GM21825 (cell line): ENCODE data around the gene CHMP6.

Experiments used
- ATAC-seq: cut with Tn5 transposase; IDR thresholded peaks from one replicate; pipeline ENCODE4 v1.9.1; 2021; ENCODE audit warnings: mild to moderate bottlenecking, moderate library complexity; ENCODE audit not compliant: unreplicated experiment

The CHMP6 gene

DNA sequence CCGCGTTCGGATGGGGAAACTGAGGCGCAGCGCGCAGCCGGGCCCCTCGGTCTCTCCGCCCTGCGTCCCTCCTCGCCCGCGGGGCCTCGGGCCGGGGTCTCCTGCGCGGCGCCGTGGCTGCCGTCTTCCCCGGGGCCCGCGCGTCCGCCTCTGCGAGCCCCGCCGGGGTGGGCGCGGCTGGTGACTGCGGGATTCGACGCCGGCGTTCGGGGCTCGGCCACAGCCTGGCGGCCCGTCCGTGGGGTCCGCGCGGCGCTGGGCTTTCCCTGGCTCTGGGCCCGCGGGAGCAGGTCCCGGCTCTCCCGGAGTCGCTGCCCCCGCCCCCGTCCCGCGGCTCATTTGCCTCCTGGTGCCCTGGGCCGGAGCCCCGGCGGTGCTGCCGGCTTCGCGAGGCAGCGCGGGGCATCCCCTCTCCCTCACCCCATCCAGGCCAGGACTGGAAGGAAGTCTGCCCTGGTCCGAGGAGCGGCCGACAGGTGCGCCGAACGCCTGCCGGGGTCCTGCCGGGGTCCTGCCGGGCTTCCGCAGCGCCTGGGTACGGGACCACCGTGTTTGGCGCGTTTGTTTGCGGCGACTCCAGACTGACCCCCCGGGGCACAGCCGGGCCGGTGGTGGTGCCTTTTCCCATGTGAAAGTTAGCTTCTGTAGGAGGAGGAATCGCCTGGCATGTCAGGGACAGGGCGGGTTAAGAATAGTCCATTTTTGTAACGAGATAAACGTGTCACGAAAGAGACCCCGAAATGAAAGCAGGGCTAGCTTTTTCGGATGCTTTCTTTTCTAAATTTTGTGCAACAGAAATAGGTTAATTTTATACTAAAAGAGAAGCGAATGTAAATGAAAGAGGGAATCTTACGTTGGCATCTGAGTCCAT lies 671 bp downstream of the CHMP6 start:
- ATAC-seq: peak; percentile 14

DNA sequence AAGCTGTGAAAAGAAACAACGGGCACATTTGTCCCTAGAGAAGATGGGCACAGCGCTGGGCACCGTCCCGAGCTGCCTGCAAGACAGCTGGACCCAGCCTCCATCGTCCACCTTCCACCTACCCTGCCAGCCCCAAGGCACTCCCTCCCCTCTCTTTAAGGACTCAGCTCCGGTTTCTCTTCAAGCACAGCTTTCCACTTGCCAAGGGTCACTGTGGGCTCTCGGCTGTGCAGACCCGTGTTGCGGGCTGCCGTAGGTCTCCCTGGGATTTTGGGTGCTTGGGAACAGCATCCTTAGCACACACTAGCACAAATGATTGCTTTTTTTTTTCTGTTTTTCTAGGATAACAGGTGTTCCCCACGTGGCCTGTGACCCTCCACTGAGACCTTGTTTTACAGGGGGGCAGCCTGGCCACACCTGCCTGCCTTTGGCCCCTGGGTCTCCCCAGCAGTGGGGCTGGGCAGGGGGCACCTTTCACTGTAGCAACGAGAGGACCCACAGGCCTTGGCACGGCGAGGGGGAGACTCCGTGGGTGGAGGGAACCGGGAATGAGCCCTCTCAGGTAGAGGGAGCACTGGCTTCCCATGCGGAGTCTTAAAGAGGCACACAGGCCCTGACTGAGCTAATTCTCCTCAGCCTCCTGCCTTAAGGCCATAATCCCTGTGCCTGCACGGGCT lies 1.4 kb downstream of the CHMP6 start:
- no peak for ATAC-seq

DNA sequence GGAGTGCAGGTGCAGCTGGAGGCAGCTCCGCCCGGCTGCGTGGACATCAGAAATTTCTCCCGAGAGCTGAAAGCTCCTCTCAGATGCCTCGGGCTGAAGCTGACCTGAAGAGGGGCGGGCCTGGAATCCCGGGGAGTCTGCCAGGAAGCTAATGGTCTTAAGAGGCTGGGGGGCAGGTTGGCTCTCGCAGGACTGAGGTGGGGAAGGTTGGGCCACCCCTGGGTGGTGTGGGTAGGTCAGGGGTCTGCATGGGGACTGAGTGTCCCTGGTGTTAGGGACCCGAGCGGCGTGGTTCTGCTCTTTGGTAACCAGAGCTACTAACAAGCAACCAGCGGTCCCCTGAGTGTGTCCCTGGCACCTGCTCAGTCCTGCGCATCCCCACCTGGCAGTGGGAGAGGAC lies 3.5 kb downstream of the CHMP6 start:
- ATAC-seq: no peak

DNA sequence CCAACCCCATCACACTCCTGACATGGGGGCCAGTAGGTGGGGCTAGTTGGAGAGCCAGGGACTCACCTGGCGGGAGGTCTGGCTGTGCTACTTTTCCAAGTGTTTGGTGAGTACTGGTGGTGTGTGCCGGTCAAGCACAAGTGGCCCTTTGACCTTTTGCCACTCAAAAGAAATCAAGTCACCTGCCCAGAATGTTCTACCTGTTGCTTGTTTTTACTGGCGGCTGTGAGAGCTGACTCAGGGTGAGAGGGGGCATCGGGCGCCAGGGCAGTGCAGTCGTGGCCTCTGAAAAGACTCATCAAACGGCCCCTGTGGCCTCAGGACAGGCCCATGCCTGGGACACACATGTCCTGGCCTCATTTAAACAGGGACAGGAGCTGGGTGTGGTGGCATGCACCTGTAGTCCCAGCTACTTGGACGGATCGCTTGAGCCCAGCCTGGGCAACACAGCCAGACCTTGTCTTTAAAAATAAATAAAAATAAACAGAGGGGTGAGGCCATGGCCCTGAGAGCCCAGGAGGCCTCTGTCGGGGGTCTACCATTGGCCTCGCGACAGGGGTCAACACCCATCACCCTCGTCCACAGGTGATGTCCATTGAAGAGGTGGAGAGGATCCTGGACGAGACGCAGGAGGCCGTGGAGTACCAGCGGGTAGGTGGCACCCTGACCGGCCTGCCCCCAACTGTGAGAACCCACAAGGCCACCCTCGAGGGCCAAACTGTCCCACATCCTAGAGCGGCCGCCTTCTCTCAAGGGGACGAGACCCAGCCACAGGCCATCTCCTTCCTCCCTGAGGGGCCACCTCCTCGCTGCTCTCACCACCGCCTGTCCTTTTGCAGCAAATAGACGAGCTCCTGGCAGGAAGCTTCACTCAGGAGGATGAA lies 5.0 kb downstream of the CHMP6 start:
- ATAC-seq: no peak

DNA sequence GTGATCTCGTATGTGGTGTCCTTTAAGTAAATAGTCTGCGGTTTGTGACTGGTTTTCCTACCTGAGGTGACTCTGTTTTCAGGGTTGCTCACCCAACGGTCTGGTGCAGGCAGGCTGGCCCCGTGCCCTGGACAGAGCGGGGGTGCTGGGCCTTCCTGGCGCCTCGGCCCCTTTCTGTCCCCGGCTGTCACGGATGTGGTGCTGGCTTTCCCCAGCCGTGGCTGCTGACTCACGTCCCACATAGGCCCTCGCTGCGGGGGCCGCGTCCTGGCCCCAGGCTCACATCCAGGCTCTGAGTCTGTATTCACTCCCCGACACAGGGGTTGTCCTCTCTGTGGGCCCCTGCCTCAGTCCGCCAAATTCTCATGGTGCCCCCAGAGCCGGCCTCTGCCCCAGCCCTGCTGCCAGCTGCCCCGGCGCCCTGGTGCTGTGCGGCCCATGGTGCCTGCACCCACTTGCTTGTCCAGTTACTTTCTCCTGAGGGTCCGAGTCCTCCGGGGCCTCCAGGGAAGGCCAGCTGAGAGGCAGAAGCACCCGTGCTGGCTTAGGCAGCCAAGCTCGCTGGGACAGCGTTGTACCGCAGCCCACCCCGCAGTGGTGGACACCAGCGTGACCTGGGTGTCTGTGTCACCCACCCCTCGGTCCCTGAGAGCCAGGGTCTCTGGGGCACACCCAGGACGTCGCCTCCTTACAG lies 5.9 kb downstream of the CHMP6 start:
- ATAC-seq: no peak

DNA sequence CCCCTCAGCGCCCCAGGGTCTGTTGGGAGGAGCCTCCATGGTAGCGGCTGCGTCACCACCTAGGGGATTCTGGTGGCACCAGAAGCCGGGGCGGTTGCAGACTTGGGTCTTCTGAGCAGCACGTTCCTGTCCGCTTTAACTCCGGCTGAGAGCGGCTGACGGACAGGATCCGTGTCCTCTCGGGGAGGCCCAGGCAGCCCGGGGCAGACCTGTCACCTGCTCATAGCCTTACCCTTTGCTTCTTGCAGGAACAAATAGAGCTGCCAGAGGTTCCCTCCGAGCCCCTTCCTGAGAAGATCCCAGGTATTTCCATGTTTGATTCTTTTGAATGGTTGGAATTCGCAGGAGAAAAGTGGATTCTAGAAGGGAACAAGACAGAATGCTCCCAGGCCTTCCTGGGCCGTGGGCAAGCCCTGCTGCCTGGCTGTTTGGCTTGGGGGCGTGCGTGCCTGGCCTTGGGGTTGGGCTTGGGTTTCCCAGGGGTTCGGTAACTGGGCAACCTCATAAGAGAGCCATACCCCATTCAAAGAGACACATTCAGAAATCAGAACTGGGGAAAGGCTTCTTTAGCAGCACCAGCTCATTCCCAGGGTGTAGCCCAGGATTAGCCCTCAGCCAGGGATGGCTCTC lies 6.6 kb downstream of the CHMP6 start:
- no peak for ATAC-seq

DNA sequence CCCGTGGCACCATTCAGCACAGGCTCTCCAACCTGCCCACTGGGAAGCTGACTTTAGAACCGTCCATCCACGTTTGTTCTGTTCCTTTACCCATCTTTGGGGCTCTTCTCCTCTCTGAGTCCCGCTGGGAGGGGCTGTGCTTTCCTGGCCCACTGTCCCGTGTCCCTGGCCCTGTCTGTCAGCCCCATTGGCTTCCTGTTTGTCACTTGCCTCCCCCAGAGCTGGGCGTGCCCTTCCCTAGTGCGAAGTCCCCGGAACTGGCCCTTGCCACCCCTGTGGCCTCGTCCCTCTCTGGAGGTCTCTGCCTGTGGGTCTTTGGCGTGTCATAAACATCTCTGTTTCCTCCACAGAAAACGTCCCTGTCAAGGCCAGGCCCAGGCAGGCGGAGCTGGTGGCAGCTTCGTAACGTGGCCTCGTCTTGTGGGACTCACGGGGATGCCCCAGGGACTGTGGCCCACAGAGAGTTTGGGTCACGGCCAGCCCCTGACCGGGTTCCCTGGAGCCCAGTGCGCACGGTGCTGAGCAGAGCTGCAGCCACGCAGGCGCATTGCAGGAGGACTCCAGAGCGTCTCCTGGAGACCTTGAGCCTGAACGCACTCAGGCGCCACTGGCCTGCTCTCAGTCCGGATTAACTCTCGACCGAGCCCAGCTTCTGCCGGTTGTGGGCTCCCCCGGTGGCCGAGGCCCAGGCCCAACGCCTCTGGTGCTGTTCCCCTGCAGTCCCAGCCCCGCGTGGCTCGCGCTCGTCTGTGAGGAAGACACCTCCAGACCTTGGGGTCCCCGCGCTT lies 7.3 kb downstream of the CHMP6 start:
- no peak for ATAC-seq

DNA sequence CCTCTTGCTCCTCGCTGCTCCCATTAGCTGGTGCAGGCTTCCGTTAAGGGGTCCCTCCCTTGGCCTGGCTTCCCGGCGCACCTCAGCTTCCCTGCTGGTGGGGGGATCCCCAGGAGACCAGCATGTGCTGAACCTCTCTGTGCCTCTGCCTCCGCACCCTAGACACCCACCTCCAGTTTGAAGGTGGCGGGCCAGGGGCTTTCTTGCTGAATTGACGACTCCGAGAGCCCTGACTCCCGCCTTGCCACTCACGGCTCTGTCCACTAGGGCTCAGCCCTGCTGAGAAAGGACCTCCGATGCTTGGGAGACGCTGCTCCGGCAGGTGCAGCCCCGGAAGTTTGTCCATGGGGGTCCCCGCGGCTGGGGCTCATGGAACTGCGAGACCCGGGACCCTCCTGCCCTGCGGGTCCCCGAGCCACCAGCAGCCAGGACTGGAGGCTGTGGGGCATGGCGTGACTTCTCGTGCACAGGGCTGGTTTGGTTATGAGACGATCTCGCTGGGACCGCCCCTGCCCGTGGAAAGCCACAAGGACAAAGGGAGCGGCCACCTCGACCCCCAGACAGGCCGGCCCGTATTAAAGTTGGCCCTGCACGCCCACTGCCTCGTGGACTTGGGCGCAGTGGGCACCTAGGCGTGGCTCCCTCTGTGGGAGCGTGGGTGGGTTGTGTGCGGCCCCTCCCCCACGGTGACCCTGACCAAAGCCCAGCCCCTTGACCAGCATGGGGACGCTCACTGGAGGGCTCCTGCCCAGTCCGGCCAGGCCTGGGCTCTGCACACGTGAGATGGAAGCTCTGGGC lies 8.1 kb downstream of the CHMP6 start:
- ATAC-seq: no peak

DNA sequence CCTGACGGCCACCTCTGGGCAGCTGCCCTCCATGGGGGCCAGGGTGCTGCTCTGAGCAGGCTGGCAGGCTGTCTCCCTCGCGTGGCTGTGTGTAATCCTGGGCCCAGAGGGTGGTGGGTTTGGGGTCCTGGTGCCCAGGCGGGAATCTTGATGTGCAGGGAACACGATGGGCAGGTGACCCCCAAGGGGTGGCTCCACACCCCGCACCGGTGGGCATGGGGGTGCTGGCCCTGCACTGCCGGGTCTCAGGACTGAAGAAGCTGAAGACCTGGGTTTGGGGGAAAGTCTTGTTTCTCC lies 8.6 kb downstream of the CHMP6 start:
- no peak for ATAC-seq

DNA sequence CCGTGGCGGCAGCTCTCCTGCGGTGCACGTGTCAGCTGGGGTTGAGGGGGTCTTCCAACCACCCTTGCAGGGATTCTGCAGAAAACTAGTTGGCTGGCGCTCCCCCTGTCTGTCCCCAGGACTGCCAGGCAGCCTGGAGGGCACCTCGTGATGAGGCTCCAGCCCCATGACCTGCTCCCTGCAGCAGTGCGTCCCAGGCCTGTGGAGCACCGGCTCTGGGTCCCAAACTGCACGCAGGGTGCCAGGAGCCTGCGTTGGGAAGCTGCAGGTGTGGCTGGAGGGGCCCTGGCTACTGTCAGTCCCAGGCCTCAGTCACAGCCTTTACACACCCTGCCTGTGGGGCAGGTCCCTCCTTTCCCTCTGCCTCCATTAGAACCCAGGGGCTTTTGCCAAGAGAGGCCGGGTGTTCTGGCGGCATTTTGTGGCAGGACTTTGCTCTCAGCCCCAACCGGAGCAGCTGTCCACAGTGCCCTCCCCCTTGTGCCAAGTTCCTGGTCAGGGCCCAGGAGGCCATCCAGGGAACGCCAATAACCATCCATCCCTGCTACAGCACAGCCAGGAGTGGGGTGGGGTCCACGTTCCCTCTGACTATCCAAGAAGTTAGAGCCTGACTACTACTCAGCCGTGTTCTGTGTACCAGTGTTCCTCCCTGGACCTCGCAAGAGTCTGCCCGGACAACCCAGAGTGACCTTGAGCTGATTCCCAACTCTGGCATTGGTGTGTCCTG lies 9.2 kb downstream of the CHMP6 start:
- no peak for ATAC-seq

DNA sequence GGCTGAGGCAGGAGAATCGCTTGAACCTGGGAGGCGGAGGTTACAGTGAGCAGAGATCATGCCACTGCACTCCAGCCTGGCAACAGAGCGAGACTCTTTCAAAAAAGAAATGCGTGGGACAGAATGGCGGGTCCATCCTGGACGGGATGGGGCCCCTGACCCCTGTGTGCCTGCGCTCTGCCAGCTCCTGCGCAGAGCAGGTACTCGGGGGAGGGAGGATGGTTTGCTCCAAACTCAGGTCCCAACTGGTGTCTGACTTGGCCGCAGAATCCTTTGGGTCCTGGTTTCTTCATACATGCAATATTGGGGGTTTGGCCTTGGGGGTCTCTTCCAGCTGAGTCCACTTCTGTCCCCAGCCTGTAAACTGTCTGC lies 10.4 kb downstream of the CHMP6 start:
- no peak for ATAC-seq

DNA sequence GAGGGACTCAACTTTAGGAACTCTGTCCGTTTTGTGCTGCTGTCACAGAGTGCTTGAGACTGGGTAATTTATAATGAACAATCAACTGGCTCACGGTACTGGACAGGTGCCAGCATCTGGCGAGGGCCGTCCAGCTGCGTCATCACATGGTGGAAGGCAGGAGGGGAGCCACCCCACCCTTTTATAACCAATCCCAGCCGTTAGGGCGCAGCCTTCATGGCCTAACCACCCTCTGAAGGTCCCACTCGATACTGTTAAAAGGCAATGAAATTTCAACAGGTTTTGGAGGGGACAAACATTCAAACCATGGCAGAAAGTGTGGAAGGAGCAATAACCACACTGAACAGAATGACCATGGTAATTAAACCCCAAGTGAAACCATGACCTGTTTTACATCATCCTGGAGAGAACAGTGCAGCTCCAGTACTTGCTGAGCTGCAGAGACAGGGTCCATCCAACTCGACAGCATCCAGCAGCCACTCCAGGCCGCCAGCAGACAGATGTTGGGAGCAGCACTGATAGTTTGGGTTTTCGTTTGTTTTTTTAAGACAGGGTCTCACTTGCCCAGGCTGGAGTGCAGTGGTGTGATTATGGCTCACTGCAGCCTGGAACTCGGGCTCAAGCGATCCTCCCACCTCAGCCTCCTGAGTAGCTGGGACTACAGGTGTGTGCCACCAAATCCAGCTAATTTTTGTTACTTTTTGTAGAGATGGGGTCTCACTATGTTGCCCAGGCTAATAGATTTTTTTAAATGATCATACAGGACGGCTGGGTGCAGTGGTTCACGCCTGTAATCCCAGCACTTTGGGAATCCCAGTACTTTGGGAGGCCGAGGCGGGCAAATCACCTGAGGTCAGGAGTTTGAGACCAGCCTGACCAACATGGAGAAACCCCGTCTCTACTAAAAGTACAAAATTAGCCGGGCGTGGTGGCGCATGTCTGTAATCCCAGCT lies 11.0 kb downstream of the CHMP6 start:
- ATAC-seq: no peak

DNA sequence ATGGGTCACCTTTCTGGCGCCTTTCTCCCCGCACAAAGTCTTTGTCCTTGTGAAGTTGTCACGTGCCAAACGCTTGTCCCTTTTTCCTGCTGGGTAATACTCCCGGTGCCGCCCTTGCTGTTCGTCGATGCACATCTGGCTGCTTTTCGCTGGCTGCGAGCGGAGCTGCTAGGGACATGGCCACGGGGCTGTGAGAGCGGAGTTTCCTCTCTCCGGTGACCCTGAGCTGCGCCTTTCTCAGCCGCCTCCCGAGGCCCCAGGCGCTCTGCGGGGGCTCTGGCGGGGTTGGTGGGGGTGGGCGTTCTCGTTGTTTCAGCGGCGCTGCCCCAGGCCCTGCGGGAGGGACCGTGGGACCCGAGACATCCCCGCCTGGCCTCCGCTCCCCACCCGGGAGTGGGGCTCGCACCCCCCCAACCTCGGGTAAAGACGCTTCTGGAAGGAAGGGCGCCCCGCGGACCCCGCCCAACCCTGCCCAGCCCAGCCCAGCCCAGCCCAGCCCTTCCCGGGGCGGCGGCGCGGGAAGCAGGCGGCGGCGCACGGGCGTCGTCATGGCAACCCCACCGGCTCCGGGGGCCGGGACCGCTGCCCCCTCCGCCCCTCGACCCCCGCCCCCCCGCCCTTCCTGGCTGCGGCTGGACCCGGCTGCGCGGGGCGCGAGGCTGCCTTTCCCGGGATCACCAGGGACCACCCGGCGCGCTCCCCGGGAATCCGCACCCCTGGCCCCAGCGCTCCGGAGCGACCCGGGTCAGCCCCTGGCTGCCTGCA lies 12.3 kb downstream of the CHMP6 start:
- ATAC-seq: no peak

DNA sequence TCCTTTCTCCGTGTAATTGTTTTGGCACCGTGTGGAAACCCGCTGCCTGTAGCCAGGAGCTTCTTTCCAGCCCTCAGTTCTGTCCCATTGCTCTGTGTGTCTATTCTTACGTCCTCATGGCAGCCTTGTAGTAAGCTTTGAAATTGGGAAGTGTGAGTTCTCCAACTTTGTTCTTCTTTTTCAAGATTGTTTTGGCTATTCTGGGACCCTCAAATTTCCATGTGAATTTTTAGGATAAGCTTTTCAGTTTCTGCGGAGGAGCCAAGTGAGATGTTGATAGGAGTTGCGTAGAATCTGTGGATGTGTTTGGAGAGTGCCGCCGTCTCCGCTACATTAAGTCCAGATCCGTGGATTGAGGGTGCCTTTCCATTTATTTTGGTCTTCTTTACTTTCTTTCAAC lies 15.2 kb downstream of the CHMP6 start:
- no peak for ATAC-seq

DNA sequence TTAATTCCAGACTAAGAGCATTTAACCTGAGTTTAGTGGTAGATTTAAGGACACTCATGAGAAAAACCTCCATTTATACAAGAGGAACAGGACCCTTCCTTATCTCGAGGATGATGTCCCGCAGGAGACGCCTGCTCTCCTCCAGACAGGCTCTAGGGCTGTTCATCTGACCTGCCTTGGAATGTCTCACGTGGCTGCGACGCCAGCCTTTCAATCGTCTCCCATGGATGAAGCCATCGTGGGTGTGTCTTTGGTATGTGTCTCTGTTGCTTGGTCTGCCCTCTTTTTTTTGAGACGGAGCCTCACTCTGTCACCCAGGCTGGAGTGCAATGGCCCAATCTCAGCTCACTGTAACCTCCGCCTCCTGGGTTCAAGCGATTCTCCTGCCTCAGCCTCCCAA lies 16.5 kb downstream of the CHMP6 start:
- no peak for ATAC-seq

DNA sequence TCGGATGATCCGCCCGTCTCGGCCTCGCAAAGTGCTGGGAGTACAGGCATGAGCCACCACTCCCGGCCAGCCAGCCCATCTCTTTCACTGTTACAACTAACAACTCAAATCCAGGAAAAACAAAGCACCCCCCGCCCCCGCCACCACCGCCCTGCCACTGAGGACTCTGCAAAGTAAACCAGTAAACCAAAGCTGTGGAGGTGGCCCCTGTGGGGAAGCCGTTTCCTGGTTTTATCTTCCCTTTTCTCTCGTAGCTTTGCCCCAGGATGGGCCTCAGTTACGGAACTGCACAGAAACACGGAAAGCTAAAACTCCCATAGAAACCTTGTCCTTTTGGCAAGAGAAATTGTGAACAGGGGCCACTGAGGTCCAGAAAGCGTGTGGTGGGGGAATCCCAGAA lies 17.5 kb downstream of the CHMP6 start:
- ATAC-seq: no peak

DNA sequence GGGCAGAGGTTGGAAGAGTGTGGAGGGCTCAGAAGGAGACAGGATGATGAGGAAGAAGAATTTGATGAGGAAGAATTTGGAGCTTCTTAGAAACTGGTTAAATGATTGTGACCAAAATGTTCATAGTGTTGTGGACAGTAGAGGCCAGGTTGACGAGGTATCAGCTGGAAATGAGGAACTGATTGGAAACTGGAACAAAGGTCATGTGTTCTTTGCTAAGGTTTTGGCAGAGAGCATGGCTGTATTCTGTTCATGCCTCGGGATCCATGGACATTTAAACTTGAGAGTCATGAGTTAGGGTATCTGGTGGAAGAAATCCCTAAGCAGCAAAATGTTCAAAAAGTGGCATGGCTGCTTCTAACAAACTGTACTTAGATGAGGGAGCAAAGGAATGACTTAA lies 19.3 kb downstream of the CHMP6 start:
- ATAC-seq: no peak
